SK-N-SH (cell line): ENCODE measurements around the gene XAB2. TPM values are rescaled to one million over a fixed set of nuclear protein-coding genes. Genes with fewer than 3 reads are reported as not detected.

Experiments used
- CTCF ChIA-PET: fragments of 300-600, 350-600 bp; formaldehyde crosslinking; extraction: SDS; loops from one replicate; lab custom pipeline; 2021; lab: Yijun Ruan, JAX
- POLR2A ChIA-PET: fragments of 350-600 bp; sonication (Branson Sonifier 250); formaldehyde crosslinking; extraction: SDS; loops from one replicate; lab custom pipeline; 2020; ENCODE audit warnings: antibody characterized with exemption, inconsistent platforms; lab: Yijun Ruan, JAX
- DNase-seq: peaks from one replicate; pipeline ENCODE4 v3.0.0; 2012
- H2AFZ ChIP-seq: fragments of 200-600 bp; sonication (generic); 2 replicates; pipeline ENCODE4 v1.8.1; 2016; ENCODE audit warnings: antibody characterized with exemption, mild to moderate bottlenecking, low read depth
- H3F3A ChIP-seq: fragments of 200-600 bp; sonication (generic); replicated peaks from 2 replicates; pipeline ENCODE3; 2016; ENCODE audit warnings: antibody characterized with exemption, mild to moderate bottlenecking; ENCODE audit not compliant: insufficient read depth
- H3K27ac ChIP-seq, 2 experiments: fragments of 200-500 bp in 1 of 2; fragments of 200-600 bp in 1 of 2; sonication (Bioruptor generic) in 1 of 2; sonication (generic), shearing (Covaris generic) in 1 of 2; 2 replicates each; pipeline versions ENCODE4 v1.5.1 to v1.6.1; 2014 to 2016; ENCODE audit warnings: low read depth in 2 of 2, inconsistent platforms in 1 of 2, low read length in 1 of 2, mild to moderate bottlenecking in 1 of 2, mixed read lengths in 1 of 2
- H3K27me3 ChIP-seq: fragments of 200-600 bp; sonication (generic), shearing (Covaris generic); 2 replicates; pipeline ENCODE4 v1.6.1; 2016; ENCODE audit warnings: mixed run types; ENCODE audit not compliant: insufficient read depth
- H3K36me3 ChIP-seq, 2 experiments: fragments of 200-500 bp in 1 of 2; fragments of 200-600 bp in 1 of 2; sonication (Bioruptor generic) in 1 of 2; sonication (generic) in 1 of 2; replicated peaks in 1 of 2; 2 replicates each; pipeline versions ENCODE3 to v1.5.1; 2014 to 2016; ENCODE audit warnings: low read length in 1 of 2, mild to moderate bottlenecking in 1 of 2; ENCODE audit not compliant: insufficient read depth in 2 of 2, control insufficient read depth in 1 of 2
- H3K4me1 ChIP-seq, 2 experiments: fragments of 200-500 bp in 1 of 2; fragments of 200-600 bp in 1 of 2; sonication (Bioruptor generic) in 1 of 2; sonication (generic), shearing (Covaris generic) in 1 of 2; 2 replicates each; pipeline versions ENCODE4 v1.5.1 to v1.6.1; 2014 to 2016; ENCODE audit warnings: low read depth in 1 of 2, low read length in 1 of 2, mixed run types in 1 of 2; ENCODE audit not compliant: insufficient read depth in 2 of 2, control insufficient read depth in 1 of 2
- H3K4me2 ChIP-seq: fragments of 200-600 bp; sonication (generic), shearing (Covaris generic); 2 replicates; pipeline ENCODE4 v1.6.1; 2017; ENCODE audit warnings: mixed run types
- H3K4me3 ChIP-seq, 2 experiments: fragments of 200-500 bp in 1 of 2; fragments of 200-600 bp in 1 of 2; sonication (Bioruptor generic) in 1 of 2; sonication (generic), shearing (Covaris generic) in 1 of 2; 2 replicates each; pipeline versions ENCODE4 v1.5.1 to v1.8.1; 2014 to 2016; ENCODE audit warnings: low read depth in 2 of 2, inconsistent platforms in 1 of 2, low read length in 1 of 2, mild to moderate bottlenecking in 1 of 2, mixed read lengths in 1 of 2, moderate library complexity in 1 of 2
- H3K79me2 ChIP-seq: fragments of 200-600 bp; sonication (generic); 2 replicates; pipeline ENCODE4 v1.8.1; 2017; ENCODE audit warnings: mild to moderate bottlenecking; ENCODE audit not compliant: insufficient read depth
- H3K9ac ChIP-seq: fragments of 200-600 bp; sonication (generic); 2 replicates; pipeline ENCODE4 v1.6.1; 2017; ENCODE audit warnings: mixed run types
- H3K9me2 ChIP-seq: fragments of 200-600 bp; sonication (generic); 2 replicates; pipeline ENCODE4 v1.6.1; 2017; ENCODE audit warnings: mixed run types
- H3K9me3 ChIP-seq: fragments of 200-600 bp; sonication (generic); 2 replicates; pipeline ENCODE4 v1.6.1; 2017; ENCODE audit warnings: mixed run types, mild to moderate bottlenecking, moderate library complexity
- H4K20me1 ChIP-seq: fragments of 200-600 bp; sonication (generic); 2 replicates; pipeline ENCODE4 v1.6.1; 2017; ENCODE audit warnings: mild to moderate bottlenecking, mixed run types; ENCODE audit not compliant: insufficient read depth
- CTCF ChIP-seq: fragments of 200-600 bp; sonication (generic); IDR thresholded peaks from 2 replicates; pipeline ENCODE4 v1.6.1; 2017; ENCODE audit warnings: antibody characterized with exemption, mild to moderate bottlenecking, moderate library complexity
- EP300 ChIP-seq, 2 experiments: IDR thresholded peaks; 2 replicates each; pipeline versions ENCODE4 v1.4.0 to v1.6.1; 2012; ENCODE audit warnings: borderline replicate concordance in 1 of 2, low read depth in 1 of 2, low read length in 1 of 2
- EZH2phosphoT487 ChIP-seq: fragments of 200-600 bp; sonication (generic); IDR thresholded peaks from 2 replicates; pipeline ENCODE4 v1.6.1; 2017; ENCODE audit warnings: low read depth, mixed run types, mild to moderate bottlenecking, antibody characterized with exemption, moderate library complexity, borderline replicate concordance
- GABPA ChIP-seq: IDR thresholded peaks from 2 replicates; pipeline ENCODE4 v1.4.0; 2012; ENCODE audit warnings: low read depth, mild to moderate bottlenecking
- PBX3 ChIP-seq: IDR thresholded peaks from 2 replicates; pipeline ENCODE4; 2012
- RAD21 ChIP-seq: IDR thresholded peaks from 2 replicates; pipeline ENCODE4 v1.6.1; 2012; ENCODE audit warnings: mild to moderate bottlenecking, low read length
- RXRA ChIP-seq: IDR thresholded peaks from 2 replicates; pipeline ENCODE4 v1.4.0; 2012; ENCODE audit warnings: low read depth, mild to moderate bottlenecking, borderline replicate concordance
- SMC3 ChIP-seq: IDR thresholded peaks from 2 replicates; pipeline ENCODE4 v1.6.1; 2012; ENCODE audit warnings: low read depth, low read length, improper control_type of control experiment
- WGBS: methylation state at CpG from one replicate; pipeline ENCODE4 v1.1.6; 2017; ENCODE audit warnings: low lambda C conversion rate; 5-methylcytosine and 5-hydroxymethylcytosine counted together
- polyA plus RNA-seq, 3 experiments: library from polyadenylated mRNA; depleted of rRNA; stranded (reverse); fragments of >200 nt; gene quantifications; 2 replicates each; pipeline ENCODE4 v1.2.3, GENCODE V29; 2012
- TF ChIP-seq, protein P1 (sequence below): IDR thresholded peaks from 2 replicates; pipeline ENCODE4 v1.4.0; 2012; ENCODE audit warnings: low read depth
- TF ChIP-seq, protein P2 (sequence below): fragments of 150-350 bp; IDR thresholded peaks from 2 replicates; pipeline ENCODE4 v1.6.1; 2017; ENCODE audit warnings: antibody characterized with exemption, low read length, low read depth, borderline replicate concordance
- TF ChIP-seq, protein P3 (sequence below): IDR thresholded peaks from 2 replicates; pipeline ENCODE4 v1.6.1; 2012; ENCODE audit warnings: mild to moderate bottlenecking, low read depth, low read length, moderate library complexity
- TF ChIP-seq, protein P4 (sequence below): IDR thresholded peaks from 2 replicates; pipeline ENCODE4 v1.4.0; 2012; ENCODE audit warnings: low read depth, borderline replicate concordance

The XAB2 gene
- polyA plus RNA-seq, 1 of the 3 experiments (the other 2 are of a cell fraction), result 43.3 TPM

GRCh38 chr19:7617735-7618134 lies 11.6 kb downstream of the XAB2 start:
- peaks cover 0 to 42% of the 10 kb centered on the region in 2 experiments; a peak in 1 of 4 replicates for H3K4me1 ChIP-seq
- H3K36me3 ChIP-seq, result peaks cover 3 to 31% of the 10 kb centered on the region in 2 experiments
- H3K4me2 ChIP-seq, result no peak overlapping the region
- ChIA-PET CTCF (interaction anchor here (0.7 to 4.1 kb wide), 7 partner anchors 12 to 264 kb away, joined by 3 to 40 read pairs (median 5); partner anchors contain the start of genes CAMSAP3 and TRAPPC5), POLR2A (interaction anchor here (1.9 to 2.6 kb wide), 3 partner anchors 12 to 22 kb away, joined by 6 to 16 read pairs (median 11); partner anchors contain the start of genes CAMSAP3, PET100 and XAB2)
- no peak overlapping the region for H2AFZ ChIP-seq
- no peak overlapping the region for H3K9ac ChIP-seq
- TF ChIP-seq PBX3 (no peak), GABPA (no peak), SMC3 (no peak), EP300 (IDR thresholded peaks at IDR 0.05; ENCODE audit: borderline replicate concordance in 1 of 2, low read depth in 1 of 2, low read length in 1 of 2) (no peak), RXRA (no peak), EZH2phosphoT487 (no peak), CTCF (no peak)
- no peaks in the 10 kb centered on the region for H4K20me1 ChIP-seq
- no peak for DNase-seq
- no peaks in the 10 kb centered on the region for H3K9me2 ChIP-seq
- H3F3A ChIP-seq, result peaks cover 4% of the 10 kb centered on the region
- no peaks in the 10 kb centered on the region for H3K27me3 ChIP-seq
- 91% methylated on average over 8 of the region's 28 CpGs for WGBS
- H3K27ac ChIP-seq, result peak overlapping the region in 1 of 2 experiments; percentile 98; a peak in 2 of 4 replicates
- no peak overlapping the region for H3K4me3 ChIP-seq
- H3K79me2 ChIP-seq, result no peaks in the 10 kb centered on the region
- no peaks in the 10 kb centered on the region for H3K9me3 ChIP-seq

GRCh38 chr19:7617172-7617571 lies 12.2 kb downstream of the XAB2 start:
- Histone ChIP-seq H4K20me1 (no peaks in the 10 kb centered on the region), H3K79me2 (no peaks in the 10 kb centered on the region), H3K4me1 (peaks cover 0 to 42% of the 10 kb centered on the region in 2 experiments; a peak in 1 of 4 replicates), H3K9me2 (no peaks in the 10 kb centered on the region), H3K9me3 (no peaks in the 10 kb centered on the region), H3K27me3 (no peaks in the 10 kb centered on the region), H3K4me2 (no peak overlapping the region), H3K36me3 (peaks cover 3 to 25% of the 10 kb centered on the region in 2 experiments), H3K27ac (peak overlapping the region in 1 of 2 experiments; percentile 98; a peak in 2 of 4 replicates), H2AFZ (no peak overlapping the region), H3F3A (peaks cover 4% of the 10 kb centered on the region), H3K9ac (no peak overlapping the region), H3K4me3 (no peak overlapping the region)
- CTCF ChIA-PET, result interaction anchor here (4.1 kb wide), 1 partner anchor 48 kb away, joined by 40 read pairs; no protein-coding TSS in a partner anchor
- no peak for DNase-seq
- 94% methylated on average over 8 of the region's 12 CpGs for WGBS
- POLR2A ChIA-PET, result no interaction called here
- no peak for TF ChIP-seq PBX3
- TF ChIP-seq, protein P1, sequence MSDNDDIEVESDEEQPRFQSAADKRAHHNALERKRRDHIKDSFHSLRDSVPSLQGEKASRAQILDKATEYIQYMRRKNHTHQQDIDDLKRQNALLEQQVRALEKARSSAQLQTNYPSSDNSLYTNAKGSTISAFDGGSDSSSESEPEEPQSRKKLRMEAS, result no peak
- no peak for TF ChIP-seq RAD21
- no peak for TF ChIP-seq EZH2phosphoT487
- TF ChIP-seq, protein P2, sequence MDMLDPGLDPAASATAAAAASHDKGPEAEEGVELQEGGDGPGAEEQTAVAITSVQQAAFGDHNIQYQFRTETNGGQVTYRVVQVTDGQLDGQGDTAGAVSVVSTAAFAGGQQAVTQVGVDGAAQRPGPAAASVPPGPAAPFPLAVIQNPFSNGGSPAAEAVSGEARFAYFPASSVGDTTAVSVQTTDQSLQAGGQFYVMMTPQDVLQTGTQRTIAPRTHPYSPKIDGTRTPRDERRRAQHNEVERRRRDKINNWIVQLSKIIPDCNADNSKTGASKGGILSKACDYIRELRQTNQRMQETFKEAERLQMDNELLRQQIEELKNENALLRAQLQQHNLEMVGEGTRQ, result no peak
- TF ChIP-seq, protein P3, sequence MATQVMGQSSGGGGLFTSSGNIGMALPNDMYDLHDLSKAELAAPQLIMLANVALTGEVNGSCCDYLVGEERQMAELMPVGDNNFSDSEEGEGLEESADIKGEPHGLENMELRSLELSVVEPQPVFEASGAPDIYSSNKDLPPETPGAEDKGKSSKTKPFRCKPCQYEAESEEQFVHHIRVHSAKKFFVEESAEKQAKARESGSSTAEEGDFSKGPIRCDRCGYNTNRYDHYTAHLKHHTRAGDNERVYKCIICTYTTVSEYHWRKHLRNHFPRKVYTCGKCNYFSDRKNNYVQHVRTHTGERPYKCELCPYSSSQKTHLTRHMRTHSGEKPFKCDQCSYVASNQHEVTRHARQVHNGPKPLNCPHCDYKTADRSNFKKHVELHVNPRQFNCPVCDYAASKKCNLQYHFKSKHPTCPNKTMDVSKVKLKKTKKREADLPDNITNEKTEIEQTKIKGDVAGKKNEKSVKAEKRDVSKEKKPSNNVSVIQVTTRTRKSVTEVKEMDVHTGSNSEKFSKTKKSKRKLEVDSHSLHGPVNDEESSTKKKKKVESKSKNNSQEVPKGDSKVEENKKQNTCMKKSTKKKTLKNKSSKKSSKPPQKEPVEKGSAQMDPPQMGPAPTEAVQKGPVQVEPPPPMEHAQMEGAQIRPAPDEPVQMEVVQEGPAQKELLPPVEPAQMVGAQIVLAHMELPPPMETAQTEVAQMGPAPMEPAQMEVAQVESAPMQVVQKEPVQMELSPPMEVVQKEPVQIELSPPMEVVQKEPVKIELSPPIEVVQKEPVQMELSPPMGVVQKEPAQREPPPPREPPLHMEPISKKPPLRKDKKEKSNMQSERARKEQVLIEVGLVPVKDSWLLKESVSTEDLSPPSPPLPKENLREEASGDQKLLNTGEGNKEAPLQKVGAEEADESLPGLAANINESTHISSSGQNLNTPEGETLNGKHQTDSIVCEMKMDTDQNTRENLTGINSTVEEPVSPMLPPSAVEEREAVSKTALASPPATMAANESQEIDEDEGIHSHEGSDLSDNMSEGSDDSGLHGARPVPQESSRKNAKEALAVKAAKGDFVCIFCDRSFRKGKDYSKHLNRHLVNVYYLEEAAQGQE, result no peak
- TF ChIP-seq, protein P4, sequence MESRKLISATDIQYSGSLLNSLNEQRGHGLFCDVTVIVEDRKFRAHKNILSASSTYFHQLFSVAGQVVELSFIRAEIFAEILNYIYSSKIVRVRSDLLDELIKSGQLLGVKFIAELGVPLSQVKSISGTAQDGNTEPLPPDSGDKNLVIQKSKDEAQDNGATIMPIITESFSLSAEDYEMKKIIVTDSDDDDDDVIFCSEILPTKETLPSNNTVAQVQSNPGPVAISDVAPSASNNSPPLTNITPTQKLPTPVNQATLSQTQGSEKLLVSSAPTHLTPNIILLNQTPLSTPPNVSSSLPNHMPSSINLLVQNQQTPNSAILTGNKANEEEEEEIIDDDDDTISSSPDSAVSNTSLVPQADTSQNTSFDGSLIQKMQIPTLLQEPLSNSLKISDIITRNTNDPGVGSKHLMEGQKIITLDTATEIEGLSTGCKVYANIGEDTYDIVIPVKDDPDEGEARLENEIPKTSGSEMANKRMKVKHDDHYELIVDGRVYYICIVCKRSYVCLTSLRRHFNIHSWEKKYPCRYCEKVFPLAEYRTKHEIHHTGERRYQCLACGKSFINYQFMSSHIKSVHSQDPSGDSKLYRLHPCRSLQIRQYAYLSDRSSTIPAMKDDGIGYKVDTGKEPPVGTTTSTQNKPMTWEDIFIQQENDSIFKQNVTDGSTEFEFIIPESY, result no peak
